Endothelial cell (in vitro differentiated cells): ENCODE data around the gene MRPS10. TPM values are rescaled to one million over a fixed set of nuclear protein-coding genes. Genes with fewer than 3 reads are reported as not detected.

Experiments used
- DNase-seq: peaks from one replicate; pipeline ENCODE4 v3.0.0; 2021; ENCODE audit warnings: low spot score
- H3K27ac Mint-ChIP-seq: one replicate; pipeline ENCODE4 v1.8.0; 2021; ENCODE audit warnings: mixed read lengths, inconsistent platforms; ENCODE audit not compliant: unreplicated experiment
- H3K27me3 Mint-ChIP-seq: one replicate; pipeline ENCODE4 v1.8.0; 2021; ENCODE audit warnings: mild to moderate bottlenecking, moderate library complexity, mixed read lengths, inconsistent platforms; ENCODE audit not compliant: unreplicated experiment
- H3K36me3 Mint-ChIP-seq: one replicate; pipeline ENCODE4 v1.8.0; 2021; ENCODE audit warnings: mild to moderate bottlenecking, low read depth, mixed read lengths, inconsistent platforms; ENCODE audit not compliant: unreplicated experiment
- H3K4me1 Mint-ChIP-seq: one replicate; pipeline ENCODE4 v1.8.0; 2021; ENCODE audit warnings: mild to moderate bottlenecking, mixed read lengths, inconsistent platforms; ENCODE audit not compliant: unreplicated experiment
- H3K4me3 Mint-ChIP-seq: one replicate; pipeline ENCODE4 v1.8.0; 2021; ENCODE audit warnings: mild to moderate bottlenecking, mixed read lengths, inconsistent platforms; ENCODE audit not compliant: unreplicated experiment
- H3K9me3 Mint-ChIP-seq: one replicate; pipeline ENCODE4 v1.8.0; 2021; ENCODE audit warnings: mixed read lengths, inconsistent platforms; ENCODE audit not compliant: unreplicated experiment
- CTCF ChIP-seq: fragments of 200-600 bp; sonication (generic); IDR thresholded peaks from one replicate; pipeline ENCODE4 v1.5.0; 2021; ENCODE audit warnings: antibody characterized with exemption; ENCODE audit not compliant: unreplicated experiment
- total RNA-seq: library from RNA; stranded (reverse); fragmentation: NEBNext Ultra II Directional; extraction: Animal tissue kit (Norgen Biotek cat#: 25700); gene quantifications from one replicate; pipeline ENCODE4 v1.2.1, GENCODE V29; 2021; ENCODE audit not compliant: unreplicated experiment

Gene MRPS10
- total RNA-seq, 1 donor from 2014 or later, result 21.9 TPM

GRCh38 chr6:42251500-42251899 lies 33.8 kb upstream of the MRPS10 start:
- H3K9me3 Mint-ChIP-seq, result no peaks in the 10 kb centered on the region
- peaks cover 16% of the 10 kb centered on the region for H3K36me3 Mint-ChIP-seq
- peaks cover under 1% of the 10 kb centered on the region for H3K4me1 Mint-ChIP-seq
- H3K27ac Mint-ChIP-seq, result no peak overlapping the region
- no peak overlapping the region for H3K4me3 Mint-ChIP-seq
- H3K27me3 Mint-ChIP-seq, result peaks cover 1% of the 10 kb centered on the region
- DNase-seq, result no peak
- no peak for TF ChIP-seq CTCF

DNA sequence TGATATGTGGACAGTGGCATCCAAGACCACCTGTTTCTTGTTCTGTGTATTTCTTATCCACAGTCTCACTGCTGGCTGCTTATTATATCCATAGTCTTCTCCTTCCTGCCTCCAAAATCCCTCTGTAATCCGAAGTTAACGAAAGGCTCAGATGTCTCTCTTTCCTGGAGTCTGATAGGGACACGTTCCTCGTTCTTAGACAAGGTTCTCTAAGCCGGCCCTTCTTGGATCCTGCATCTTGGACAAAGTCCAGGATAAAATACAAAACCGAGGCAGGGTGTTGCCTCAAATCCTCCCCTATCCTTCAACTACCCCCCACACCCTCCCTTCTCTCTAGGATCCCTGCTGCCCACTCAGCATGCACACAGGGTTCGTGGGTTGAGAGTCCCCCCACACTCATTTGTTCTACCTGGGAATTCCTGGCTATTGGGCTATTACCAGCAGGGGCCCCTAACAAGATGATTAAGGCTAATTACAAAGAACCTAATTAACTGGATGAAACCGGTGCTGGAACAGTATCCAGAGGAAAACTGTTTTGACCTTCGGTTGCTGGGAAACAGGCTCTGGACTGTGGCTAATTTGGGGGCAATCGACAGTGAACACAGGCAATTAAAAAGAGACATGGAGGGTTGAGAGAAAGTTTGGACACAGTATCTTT lies 32.7 kb upstream of the MRPS10 start:
- no peak for TF ChIP-seq CTCF
- H3K36me3 Mint-ChIP-seq, result peaks cover 16% of the 10 kb centered on the region
- no peak overlapping the region for H3K4me3 Mint-ChIP-seq
- peaks cover 1% of the 10 kb centered on the region for H3K27me3 Mint-ChIP-seq
- no peak overlapping the region for H3K27ac Mint-ChIP-seq
- no peaks in the 10 kb centered on the region for H3K4me1 Mint-ChIP-seq
- no peak for DNase-seq
- H3K9me3 Mint-ChIP-seq, result no peaks in the 10 kb centered on the region

DNA sequence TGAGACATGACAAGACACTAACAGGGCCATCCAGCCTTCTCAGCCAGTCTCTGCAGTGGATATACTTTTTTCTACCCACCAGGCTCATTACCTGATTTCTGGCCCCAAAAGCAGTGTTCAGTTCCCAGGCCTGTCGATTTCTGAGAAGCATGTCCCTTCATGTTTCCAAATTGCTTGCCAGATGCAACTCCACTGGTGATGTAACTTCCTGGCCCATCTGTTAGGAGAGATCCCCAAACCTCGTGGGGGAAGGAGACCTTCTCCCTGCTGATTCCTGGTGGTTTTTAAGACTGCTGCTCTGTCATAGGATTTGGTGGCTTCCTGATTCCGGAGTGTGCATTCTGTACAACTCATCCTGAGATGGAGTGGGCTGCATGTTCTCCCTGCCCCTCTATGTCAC lies 31.6 kb upstream of the MRPS10 start:
- H3K36me3 Mint-ChIP-seq, result peaks cover 16% of the 10 kb centered on the region
- TF ChIP-seq CTCF, result no peak
- peaks cover 1% of the 10 kb centered on the region for H3K27me3 Mint-ChIP-seq
- DNase-seq, result no peak
- H3K4me3 Mint-ChIP-seq, result no peak overlapping the region
- H3K27ac Mint-ChIP-seq, result no peak overlapping the region
- no peaks in the 10 kb centered on the region for H3K9me3 Mint-ChIP-seq
- no peaks in the 10 kb centered on the region for H3K4me1 Mint-ChIP-seq

GRCh38 chr6:42243046-42243445 lies 25.4 kb upstream of the MRPS10 start:
- Mint-ChIP-seq H3K9me3 (no peaks in the 10 kb centered on the region), H3K4me3 (no peak overlapping the region), H3K27ac (no peak overlapping the region), H3K36me3 (peaks cover 15% of the 10 kb centered on the region), H3K4me1 (no peaks in the 10 kb centered on the region), H3K27me3 (peaks cover 3% of the 10 kb centered on the region)
- no peak for TF ChIP-seq CTCF
- no peak for DNase-seq

- DNase-seq, result no peak
- H3K36me3 Mint-ChIP-seq, result peaks cover 15% of the 10 kb centered on the region
- H3K27ac Mint-ChIP-seq, result no peak overlapping the region
- TF ChIP-seq CTCF, result no peak
- peaks cover 3% of the 10 kb centered on the region for H3K27me3 Mint-ChIP-seq
- no peak overlapping the region for H3K4me3 Mint-ChIP-seq
- no peaks in the 10 kb centered on the region for H3K4me1 Mint-ChIP-seq
- no peaks in the 10 kb centered on the region for H3K9me3 Mint-ChIP-seq
These were observed 24.3 kb upstream of the MRPS10 start for GRCh38 chr6:42241915-42242314.
